GM13977 (cell line): ENCODE data around the gene ANK2.

Experiments
- DNase-seq: peaks from one replicate; pipeline ENCODE4 v3.0.0; 2012; ENCODE audit warnings: low spot score
- in situ Hi-C: fragments of 300-500 bp; cut with MboI; formaldehyde crosslinking; loops from one replicate; pipeline ENCODE4 v1.12.0; 2022; ENCODE audit warnings: low sequenced_read_pairs, low pct_unique_long_range_greater_than_20kb, mixed read lengths, inconsistent platforms; ENCODE audit not compliant: unreplicated experiment
- TF ChIP-seq, protein P1 (sequence below): IDR thresholded peaks from 2 replicates; pipeline ENCODE4 v1.5.1; 2012; ENCODE audit warnings: mild to moderate bottlenecking, control low read depth; ENCODE audit not compliant: insufficient read depth; ENCODE audit errors: extremely low read depth, missing control alignments

ANK2 gene

DNA sequence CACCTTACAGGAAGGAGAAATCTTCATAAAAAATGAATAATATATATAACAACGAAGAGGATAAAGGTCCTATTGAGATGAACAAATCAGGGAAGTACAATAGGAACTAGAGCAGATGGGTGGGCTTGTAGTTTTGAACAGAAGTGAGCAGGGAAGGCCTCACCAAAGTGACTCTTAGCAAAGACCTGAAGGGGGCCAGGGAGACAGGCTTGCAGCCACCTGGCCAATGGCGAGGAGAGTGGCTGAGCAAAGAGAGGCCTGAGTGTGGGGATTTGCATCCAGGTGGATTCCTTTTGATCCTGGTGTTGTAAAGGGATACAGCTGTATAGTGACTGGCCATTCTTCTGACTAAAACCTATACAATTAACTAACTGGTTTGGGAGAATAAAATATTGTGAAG, 358.0 kb downstream of the ANK2 start:
- no peak for DNase-seq
- TF ChIP-seq, protein P1, sequence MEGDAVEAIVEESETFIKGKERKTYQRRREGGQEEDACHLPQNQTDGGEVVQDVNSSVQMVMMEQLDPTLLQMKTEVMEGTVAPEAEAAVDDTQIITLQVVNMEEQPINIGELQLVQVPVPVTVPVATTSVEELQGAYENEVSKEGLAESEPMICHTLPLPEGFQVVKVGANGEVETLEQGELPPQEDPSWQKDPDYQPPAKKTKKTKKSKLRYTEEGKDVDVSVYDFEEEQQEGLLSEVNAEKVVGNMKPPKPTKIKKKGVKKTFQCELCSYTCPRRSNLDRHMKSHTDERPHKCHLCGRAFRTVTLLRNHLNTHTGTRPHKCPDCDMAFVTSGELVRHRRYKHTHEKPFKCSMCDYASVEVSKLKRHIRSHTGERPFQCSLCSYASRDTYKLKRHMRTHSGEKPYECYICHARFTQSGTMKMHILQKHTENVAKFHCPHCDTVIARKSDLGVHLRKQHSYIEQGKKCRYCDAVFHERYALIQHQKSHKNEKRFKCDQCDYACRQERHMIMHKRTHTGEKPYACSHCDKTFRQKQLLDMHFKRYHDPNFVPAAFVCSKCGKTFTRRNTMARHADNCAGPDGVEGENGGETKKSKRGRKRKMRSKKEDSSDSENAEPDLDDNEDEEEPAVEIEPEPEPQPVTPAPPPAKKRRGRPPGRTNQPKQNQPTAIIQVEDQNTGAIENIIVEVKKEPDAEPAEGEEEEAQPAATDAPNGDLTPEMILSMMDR = no peak
- in situ Hi-C loops = no loop called here

DNA sequence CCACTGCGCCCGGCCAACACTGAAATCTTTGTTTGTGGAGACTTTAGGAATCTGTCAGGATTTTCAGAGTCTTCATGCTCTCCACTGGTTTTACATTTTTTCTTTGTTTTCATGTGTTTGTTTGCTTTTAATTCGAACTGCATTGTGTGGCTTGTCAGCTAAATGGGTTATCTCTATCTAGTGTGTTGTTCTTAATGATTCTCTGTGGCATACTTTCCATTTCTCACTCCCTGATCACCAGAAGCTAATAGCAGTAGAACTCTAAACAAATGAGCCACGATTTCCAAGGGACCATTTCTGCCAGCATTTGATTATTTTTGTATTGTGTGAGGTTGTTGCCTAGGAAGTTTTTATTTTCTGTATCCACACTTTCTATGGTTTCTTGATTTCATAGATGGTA, 359.7 kb downstream of the ANK2 start:
- TF ChIP-seq, protein P1 = no peak
- in situ Hi-C loops = no loop called here
- no peak for DNase-seq

DNA sequence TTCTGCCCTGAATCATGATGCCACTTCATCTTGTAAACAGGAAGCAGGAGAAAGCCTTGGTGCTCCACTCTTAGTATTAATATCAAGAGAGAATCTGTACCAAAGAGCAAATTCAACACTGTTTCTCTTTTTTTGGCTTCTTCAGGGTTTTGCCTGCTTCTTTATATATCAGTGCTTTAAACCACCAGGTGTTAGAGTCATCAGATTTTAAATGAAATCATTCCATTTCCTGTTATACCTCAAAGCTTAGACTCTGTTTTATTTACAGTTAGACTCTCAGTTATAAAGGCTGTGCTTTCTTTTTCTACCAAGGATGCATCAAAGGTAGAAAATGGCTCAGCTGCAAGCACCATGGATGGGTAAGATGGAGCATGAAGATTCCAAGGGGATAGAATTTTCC, 361.2 kb downstream of the ANK2 start:
- in situ Hi-C loops = no loop called here
- DNase-seq = no peak
- TF ChIP-seq, protein P1 = no peak

DNA sequence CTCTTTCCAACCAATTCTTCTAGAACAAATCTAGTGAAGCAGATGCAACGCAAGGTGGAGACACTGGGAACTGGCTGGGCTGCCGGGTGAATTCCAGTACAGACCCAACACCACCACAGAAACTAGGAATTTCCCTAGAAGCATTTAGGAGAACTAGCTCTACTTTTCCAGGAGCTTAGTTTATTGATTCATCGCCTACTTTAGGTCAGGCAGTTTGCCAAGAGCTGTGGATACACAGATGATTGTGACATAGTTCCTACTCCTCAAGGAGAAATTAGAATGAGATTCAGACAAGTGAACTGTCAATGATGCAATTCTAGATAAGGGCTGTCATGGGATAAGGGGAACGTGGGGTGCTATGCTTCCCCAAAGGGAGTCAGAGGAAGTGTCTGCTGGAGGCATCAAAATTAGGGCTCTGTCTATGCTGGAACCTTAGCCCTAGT, 362.1 kb downstream of the ANK2 start:
- in situ Hi-C loops = no loop called here
- TF ChIP-seq, protein P1 = no peak
- DNase-seq = no peak

DNA sequence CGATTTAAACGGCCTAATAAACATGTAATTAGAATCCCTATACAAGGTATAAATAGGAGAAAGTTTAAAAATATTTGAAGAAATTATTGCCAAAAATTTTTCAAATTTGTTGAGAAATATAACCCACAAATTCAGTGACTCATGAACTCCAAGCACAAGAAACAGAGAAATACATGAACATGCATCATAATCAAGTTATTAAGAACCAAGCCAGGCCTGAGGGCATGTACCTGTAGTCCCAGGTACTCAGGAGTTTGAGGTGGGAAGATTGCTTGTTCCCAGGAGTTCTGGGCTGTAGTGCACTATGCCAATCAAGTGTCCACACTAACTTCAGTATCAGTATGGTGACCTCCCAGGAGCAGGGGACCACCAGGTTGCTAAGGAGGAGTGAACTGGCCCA, 370.2 kb downstream of the ANK2 start:
- no peak for DNase-seq
- TF ChIP-seq, protein P1 = no peak
- in situ Hi-C loops = no loop called here

DNA sequence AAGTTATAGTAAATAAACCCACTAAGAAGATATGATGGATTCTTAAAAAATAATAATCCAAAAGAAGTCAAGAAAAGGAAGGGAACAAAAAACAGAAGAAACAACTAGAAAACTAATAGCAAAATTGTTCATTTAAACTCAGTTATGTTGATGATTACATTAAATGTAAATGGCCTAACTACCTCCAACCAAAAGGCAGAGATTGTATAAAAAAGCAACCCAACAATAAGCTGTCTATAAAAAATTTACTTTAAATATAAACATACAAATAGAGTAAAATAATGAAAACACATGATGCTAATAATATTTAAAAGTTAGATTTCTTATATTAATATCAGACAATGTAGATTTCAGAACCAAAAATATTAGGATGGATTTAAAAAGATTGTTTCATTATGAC, 371.5 kb downstream of the ANK2 start:
- TF ChIP-seq, protein P1 = no peak
- no peak for DNase-seq
- in situ Hi-C loops = no loop called here

DNA sequence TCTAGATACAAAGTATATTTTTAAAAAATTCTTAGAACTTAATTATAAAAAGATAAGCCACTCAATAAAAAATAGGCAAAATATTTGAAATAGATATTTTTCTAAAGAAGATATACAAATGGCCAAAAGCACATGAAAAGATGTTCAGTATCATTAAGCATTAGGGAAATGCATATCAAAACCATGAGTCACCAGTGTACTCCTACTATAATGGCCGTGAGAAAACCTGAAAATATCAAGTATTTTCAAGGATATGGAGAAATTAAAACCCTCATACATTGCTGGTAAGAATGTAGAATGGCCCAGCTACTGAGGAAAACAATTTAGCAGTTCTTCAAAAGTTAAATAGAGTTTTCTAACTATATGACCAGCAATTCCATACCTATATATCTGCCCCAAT, 374.2 kb downstream of the ANK2 start:
- DNase-seq = no peak
- TF ChIP-seq, protein P1 = no peak
- in situ Hi-C loops = no loop called here
